Vagina (tissue), 2 donors: ENCODE data around the gene RAB1A. TPM values are rescaled to one million over a fixed set of nuclear protein-coding genes. Genes with fewer than 3 reads are reported as not detected.

ENCODE experiments used
- DNase-seq, 2 donors: peaks; one replicate each; pipeline ENCODE4 v3.0.0-alpha.2; 2017; ENCODE audit errors: extremely low spot score in 2 of 2
- H3K27ac ChIP-seq: fragments of 200-600 bp; sonication (generic); one replicate; pipeline ENCODE4 v1.5.1; 2019
- H3K27me3 ChIP-seq: fragments of 200-600 bp; sonication (generic); one replicate; pipeline ENCODE4 v1.5.1; 2019
- H3K36me3 ChIP-seq, 2 donors: fragments of 200-600 bp; sonication (generic); one replicate each; pipeline ENCODE4 v1.5.1; 2017 to 2019
- H3K4me1 ChIP-seq: fragments of 200-600 bp; sonication (generic); one replicate; pipeline ENCODE4 v1.5.1; 2019
- H3K4me3 ChIP-seq, 2 donors: fragments of 200-600 bp; sonication (generic); 1 replicate in 1 of 2; 2 replicates in 1 of 2; pipeline ENCODE4 v1.5.1; 2016 to 2019
- H3K9me3 ChIP-seq: fragments of 200-600 bp; sonication (generic); one replicate; pipeline ENCODE4 v1.5.1; 2019
- POLR2A ChIP-seq, 2 donors: fragments of 450-650 bp; IDR thresholded peaks; one replicate each; pipeline ENCODE4 v1.6.1; 2017; ENCODE audit warnings: antibody characterized with exemption in 2 of 2, mild to moderate bottlenecking in 2 of 2, moderate library complexity in 2 of 2
- POLR2AphosphoS5 ChIP-seq, 2 donors: sonication (generic); formaldehyde crosslinking; IDR thresholded peaks; one replicate each; pipeline ENCODE4 v1.9.0; 2017; ENCODE audit warnings: antibody characterized with exemption in 2 of 2, mild to moderate bottlenecking in 2 of 2, low read depth in 1 of 2; ENCODE audit not compliant: insufficient read depth in 1 of 2
- intact Hi-C: fragments of 100-400 bp; cut with DNase I; formaldehyde crosslinking; loops from one replicate; pipeline ENCODE4 v1.15.1; 2023
- total RNA-seq: library from RNA; depleted of rRNA; stranded (reverse); fragments of >200 nt; gene quantifications from one replicate; pipeline ENCODE4 v1.2.3, GENCODE V29; 2016
- TF ChIP-seq, protein P1 (sequence below), 3 experiments: fragments of 450-650 bp in 2 of 3; fragments of 200-600 bp in 1 of 3; sonication (generic) in 1 of 3; IDR thresholded peaks; one replicate each; pipeline ENCODE4 v1.5.1; 2017 to 2019; ENCODE audit warnings: antibody characterized with exemption in 3 of 3, mild to moderate bottlenecking in 2 of 3, moderate library complexity in 2 of 3

Gene RAB1A
- total RNA-seq, 1 donor from 2014 or later: 92.3 TPM

DNA sequence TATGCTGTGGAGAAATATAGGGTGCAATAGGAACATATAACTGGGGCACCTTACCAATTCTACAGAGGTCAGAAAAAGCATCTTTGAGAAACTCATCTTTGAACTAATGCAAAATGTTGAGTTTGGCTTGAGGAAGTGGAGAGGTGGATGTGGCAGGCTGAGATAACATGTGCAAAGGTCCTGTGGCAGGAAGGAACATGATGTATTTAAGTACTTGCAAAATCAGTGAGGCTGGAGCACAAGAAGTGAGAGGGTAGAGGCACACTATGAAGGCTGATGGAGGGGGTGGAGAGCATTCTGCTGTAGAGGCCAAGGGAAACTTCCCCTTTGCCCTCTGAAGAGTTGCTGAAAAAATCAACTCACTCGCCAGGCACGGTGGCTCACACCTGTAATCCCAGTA lies 14.7 kb upstream of the RAB1A start:
- H3K36me3 ChIP-seq: no peaks in the 10 kb centered on the region
- H3K27me3 ChIP-seq: no peaks in the 10 kb centered on the region
- H3K4me1 ChIP-seq: no peaks in the 10 kb centered on the region
- DNase-seq: no peak
- TF ChIP-seq, protein P1, sequence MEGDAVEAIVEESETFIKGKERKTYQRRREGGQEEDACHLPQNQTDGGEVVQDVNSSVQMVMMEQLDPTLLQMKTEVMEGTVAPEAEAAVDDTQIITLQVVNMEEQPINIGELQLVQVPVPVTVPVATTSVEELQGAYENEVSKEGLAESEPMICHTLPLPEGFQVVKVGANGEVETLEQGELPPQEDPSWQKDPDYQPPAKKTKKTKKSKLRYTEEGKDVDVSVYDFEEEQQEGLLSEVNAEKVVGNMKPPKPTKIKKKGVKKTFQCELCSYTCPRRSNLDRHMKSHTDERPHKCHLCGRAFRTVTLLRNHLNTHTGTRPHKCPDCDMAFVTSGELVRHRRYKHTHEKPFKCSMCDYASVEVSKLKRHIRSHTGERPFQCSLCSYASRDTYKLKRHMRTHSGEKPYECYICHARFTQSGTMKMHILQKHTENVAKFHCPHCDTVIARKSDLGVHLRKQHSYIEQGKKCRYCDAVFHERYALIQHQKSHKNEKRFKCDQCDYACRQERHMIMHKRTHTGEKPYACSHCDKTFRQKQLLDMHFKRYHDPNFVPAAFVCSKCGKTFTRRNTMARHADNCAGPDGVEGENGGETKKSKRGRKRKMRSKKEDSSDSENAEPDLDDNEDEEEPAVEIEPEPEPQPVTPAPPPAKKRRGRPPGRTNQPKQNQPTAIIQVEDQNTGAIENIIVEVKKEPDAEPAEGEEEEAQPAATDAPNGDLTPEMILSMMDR (IDR thresholded peaks at IDR 0.05): no peak
- no peak for TF ChIP-seq POLR2A (IDR thresholded peaks at IDR 0.05)
- TF ChIP-seq POLR2AphosphoS5 (IDR thresholded peaks at IDR 0.05; ENCODE audit: insufficient read depth in 1 of 2, low read depth in 1 of 2): no peak
- intact Hi-C loops: no loop called here
- no peaks in the 10 kb centered on the region for H3K9me3 ChIP-seq
- no peak overlapping the region for H3K27ac ChIP-seq
- H3K4me3 ChIP-seq: no peak overlapping the region

DNA sequence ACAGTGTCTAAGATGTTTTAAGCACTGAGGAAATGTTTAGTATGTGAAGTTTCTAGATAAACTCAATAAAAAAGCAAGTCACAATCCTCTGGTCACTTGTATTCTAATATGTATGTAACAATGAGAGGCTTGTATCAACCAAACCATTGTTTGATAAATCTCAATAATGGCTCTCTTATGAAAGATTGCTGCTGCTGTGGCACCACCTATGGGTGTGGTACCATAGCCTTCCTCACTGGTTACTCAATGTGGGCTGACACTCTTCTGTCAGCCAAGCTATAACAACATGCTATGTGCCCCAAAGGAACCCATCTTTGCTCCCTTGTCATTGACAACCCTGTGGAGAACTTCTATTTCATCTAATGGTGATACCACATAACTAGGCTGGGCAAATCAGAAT lies 12.6 kb upstream of the RAB1A start:
- no peak for TF ChIP-seq POLR2AphosphoS5 (IDR thresholded peaks at IDR 0.05; ENCODE audit: insufficient read depth in 1 of 2, low read depth in 1 of 2)
- no peak for TF ChIP-seq POLR2A (IDR thresholded peaks at IDR 0.05)
- TF ChIP-seq, protein P1 (IDR thresholded peaks at IDR 0.05): no peak

GRCh38 chr2:65137197-65137775 lies 7.4 kb upstream of the RAB1A start:
- no peaks in the 10 kb centered on the region for H3K4me1 ChIP-seq
- TF ChIP-seq POLR2AphosphoS5 (IDR thresholded peaks at IDR 0.05; ENCODE audit: insufficient read depth in 1 of 2, low read depth in 1 of 2): no peak
- TF ChIP-seq POLR2A (IDR thresholded peaks at IDR 0.05): no peak
- TF ChIP-seq, protein P1 (IDR thresholded peaks at IDR 0.05): no peak
- no peak for DNase-seq
- H3K9me3 ChIP-seq: no peaks in the 10 kb centered on the region
- no peaks in the 10 kb centered on the region for H3K27me3 ChIP-seq
- H3K27ac ChIP-seq: no peak overlapping the region
- no peaks in the 10 kb centered on the region for H3K36me3 ChIP-seq
- intact Hi-C loops: no loop called here
- no peak overlapping the region for H3K4me3 ChIP-seq

More for the DNA sequence above, 12.6 kb upstream of the RAB1A start:
- H3K36me3 ChIP-seq: no peaks in the 10 kb centered on the region
- H3K4me3 ChIP-seq: no peak overlapping the region
- H3K4me1 ChIP-seq: no peaks in the 10 kb centered on the region
- H3K9me3 ChIP-seq: no peaks in the 10 kb centered on the region
- no peak for DNase-seq
- H3K27ac ChIP-seq: no peak overlapping the region
- intact Hi-C loops: no loop called here
- H3K27me3 ChIP-seq: no peaks in the 10 kb centered on the region

- no peaks in the 10 kb centered on the region for H3K9me3 ChIP-seq
- H3K27ac ChIP-seq: no peak overlapping the region
- H3K4me3 ChIP-seq: no peak overlapping the region
- no peaks in the 10 kb centered on the region for H3K36me3 ChIP-seq
- TF ChIP-seq, protein P1 (IDR thresholded peaks at IDR 0.05): no peak
- TF ChIP-seq POLR2AphosphoS5 (IDR thresholded peaks at IDR 0.05; ENCODE audit: insufficient read depth in 1 of 2, low read depth in 1 of 2) (no peak), POLR2A (IDR thresholded peaks at IDR 0.05) (no peak)
- DNase-seq: no peak
- H3K27me3 ChIP-seq: no peaks in the 10 kb centered on the region
- intact Hi-C loops: no loop called here
- H3K4me1 ChIP-seq: no peaks in the 10 kb centered on the region
Measured at GRCh38 chr2:65136253-65136652, 6.3 kb upstream of the RAB1A start.

GRCh38 chr2:65134158-65134557 lies 4.3 kb upstream of the RAB1A start:
- TF ChIP-seq, protein P1 (IDR thresholded peaks at IDR 0.05): no peak
- TF ChIP-seq POLR2AphosphoS5 (IDR thresholded peaks at IDR 0.05; ENCODE audit: insufficient read depth in 1 of 2, low read depth in 1 of 2) (no peak), POLR2A (IDR thresholded peaks at IDR 0.05) (no peak)
- no peak overlapping the region for H3K4me3 ChIP-seq
- H3K4me1 ChIP-seq: peaks cover 4% of the 10 kb centered on the region
- no peak for DNase-seq
- no peaks in the 10 kb centered on the region for H3K36me3 ChIP-seq
- no peaks in the 10 kb centered on the region for H3K27me3 ChIP-seq
- H3K27ac ChIP-seq: no peak overlapping the region
- intact Hi-C loops: loop anchor here (5.0 kb wide), 1 partner anchor 77 kb away; the partner anchor contains the start of gene CEP68
- no peaks in the 10 kb centered on the region for H3K9me3 ChIP-seq
